ENCODE data around the gene CCL13. TPM values are rescaled to one million over a fixed set of nuclear protein-coding genes. Genes with fewer than 3 reads are reported as not detected.
A peak's percentile ranks its signal among the peaks of the same experiment; 100 is the strongest.

Gene CCL13
- total and polyA plus RNA-seq, 12 donors: 0.39 to 64.0 (median 1.4) TPM; not detected in 1

- Histone ChIP-seq H3K4me3 (no peak overlapping the region), H3K9me3 (no peaks in the 10 kb centered on the region), H3K27ac (no peak overlapping the region), H3K27me3 (peaks cover 0 to 27% (median 0%) of the 10 kb centered on the region in 7 donors), H3K4me1 (peaks cover 0 to 19% (median 6%) of the 10 kb centered on the region in 9 donors), H3K36me3 (no peaks in the 10 kb centered on the region)
- intact Hi-C loops (cut with DNase I): loop anchor here in 8 of 10 donors (1.0 to 10.0 kb wide), 8 partner anchors 48 to 586 kb away; no protein-coding TSS in a partner anchor
- DNase-seq: no peak
- ATAC-seq: peak in 1 of 8 donors; percentile 9
- WGBS, 2 donors: 75 to 78% methylated on average over 11 of the region's 11 CpGs
- no peak for TF ChIP-seq CTCF (IDR thresholded peaks at IDR 0.05)
These were observed 4.5 kb downstream of the CCL13 start for GRCh38 chr17:34360601-34361270.

- peak; percentile 86 to 96 (median 90) for ATAC-seq
- intact Hi-C loops (cut with DNase I): loop anchor here (1.0 to 10.0 kb wide), 9 partner anchors 49 to 587 kb away; no protein-coding TSS in a partner anchor
These were observed 5.3 kb downstream of the CCL13 start for GRCh38 chr17:34361478-34362061.

GRCh38 chr17:34363183-34363661, 6.9 kb downstream of the CCL13 start, which contains the start of gene CCL1:
TSS of gene CCL1 (minus strand) at chr17:34363233. CDS start at chr17:34363161, 72 bp downstream.
- H3K27ac ChIP-seq: no peak within 1 kb of the TSS
- H3K9me3 ChIP-seq: no peaks in the 10 kb centered on the region
- ATAC-seq: no peak
- no peak within 1 kb of the TSS for H3K4me3 ChIP-seq
- no peaks in the 10 kb centered on the region for H3K36me3 ChIP-seq
- intact Hi-C loops (cut with DNase I): loop anchor here in 6 of 10 donors (2.0 to 10.0 kb wide), 4 partner anchors 51 to 588 kb away; no protein-coding TSS in a partner anchor
- peaks cover 0 to 30% (median 0%) of the 10 kb centered on the region in 7 donors for H3K27me3 ChIP-seq
- no peak for DNase-seq
- H3K4me1 ChIP-seq: peaks cover 0 to 35% (median 6%) of the 10 kb centered on the region in 9 donors
- WGBS, 2 donors: 40 to 50% methylated on average over 5 of the region's 5 CpGs
- no peak for TF ChIP-seq CTCF (IDR thresholded peaks at IDR 0.05)

More at GRCh38 chr17:34361478-34362061, 5.3 kb downstream of the CCL13 start:
- no peak overlapping the region for H3K27ac ChIP-seq
- no peaks in the 10 kb centered on the region for H3K36me3 ChIP-seq
- H3K9me3 ChIP-seq: no peaks in the 10 kb centered on the region
- 18 to 23% methylated on average over 8 of the region's 8 CpGs for WGBS, 2 donors
- DNase-seq: peak; percentile 90 to 91
- peaks cover 0 to 30% (median 0%) of the 10 kb centered on the region in 7 donors for H3K27me3 ChIP-seq
- H3K4me1 ChIP-seq: peaks cover 0 to 22% (median 6%) of the 10 kb centered on the region in 9 donors
- H3K4me3 ChIP-seq: no peak overlapping the region
- peak; percentile 98 to 100 (median 100) for TF ChIP-seq CTCF (IDR thresholded peaks at IDR 0.05)

GRCh38 chr17:34364751-34365150, 8.5 kb downstream of the CCL13 start:
- no peaks in the 10 kb centered on the region for H3K36me3 ChIP-seq
- no peak for DNase-seq
- H3K27ac ChIP-seq: no peak overlapping the region
- TF ChIP-seq CTCF (IDR thresholded peaks at IDR 0.05): no peak
- 85 to 88% methylated on average over 2 of the region's 2 CpGs for WGBS, 2 donors
- peaks cover 0 to 48% (median 6%) of the 10 kb centered on the region in 9 donors for H3K4me1 ChIP-seq
- intact Hi-C loops (cut with DNase I): loop anchor here in 4 of 10 donors (5.0 to 10.0 kb wide), 3 partner anchors 52 to 590 kb away; no protein-coding TSS in a partner anchor
- H3K4me3 ChIP-seq: no peak overlapping the region
- H3K27me3 ChIP-seq: peaks cover 0 to 31% (median 3%) of the 10 kb centered on the region in 7 donors
- ATAC-seq: no peak
- H3K9me3 ChIP-seq: no peaks in the 10 kb centered on the region

Measured in heart right ventricle (tissue), 16 donors.